Thyroid gland (tissue), 4 donors: ENCODE data around the gene ACAP2. TPM values are rescaled to one million over a fixed set of nuclear protein-coding genes. Genes with fewer than 3 reads are reported as not detected.

Source experiments
- DNase-seq, 2 donors: peaks; one replicate each; pipeline ENCODE4 v3.0.0-alpha.2; 2019
- H3K27ac ChIP-seq, 3 donors: fragments of 200-600 bp; sonication (generic); 1 replicate in 2 of 3; 2 replicates in 1 of 3; pipeline ENCODE4 v1.5.1; 2016 to 2019; ENCODE audit warnings: mild to moderate bottlenecking in 1 of 3, moderate library complexity in 1 of 3
- H3K27me3 ChIP-seq: fragments of 200-600 bp; sonication (generic); one replicate; pipeline ENCODE4 v1.5.1; 2019
- H3K36me3 ChIP-seq, 2 donors: fragments of 200-600 bp; sonication (generic); one replicate each; pipeline ENCODE4 v1.5.1; 2016 to 2019
- H3K4me1 ChIP-seq, 2 donors: fragments of 200-600 bp; sonication (generic); one replicate each; pipeline ENCODE4 v1.5.1; 2017 to 2019
- H3K4me3 ChIP-seq, 3 donors: fragments of 200-600 bp; sonication (generic); replicated peaks in 1 of 3; 1 replicate in 2 of 3; 2 replicates in 1 of 3; pipeline ENCODE4 v1.5.1; 2016; ENCODE audit warnings: mild to moderate bottlenecking in 1 of 3
- H3K9me3 ChIP-seq: fragments of 200-600 bp; sonication (generic); one replicate; pipeline ENCODE4 v1.5.1; 2017
- CTCF ChIP-seq, 6 experiments: fragments of 200-600 bp in 3 of 6; fragments of 450-650 bp in 3 of 6; sonication (generic) in 3 of 6; IDR thresholded peaks; one replicate each; pipeline ENCODE4 v1.5.1; 2016 to 2019; ENCODE audit warnings: antibody characterized with exemption in 6 of 6, mild to moderate bottlenecking in 2 of 6, inconsistent platforms in 1 of 6, moderate library complexity in 1 of 6
- POLR2A ChIP-seq, 2 donors: fragments of 450-650 bp; IDR thresholded peaks; one replicate each; pipeline ENCODE4 v1.6.1; 2017; ENCODE audit warnings: antibody characterized with exemption in 2 of 2, mild to moderate bottlenecking in 2 of 2, moderate library complexity in 1 of 2
- WGBS, 2 donors: methylation state at CpG; one replicate each; pipeline ENCODE4 v1.1.5; 2017; 5-methylcytosine and 5-hydroxymethylcytosine counted together
- intact Hi-C: fragments of 100-400 bp; cut with DNase I; formaldehyde crosslinking; loops from one replicate; pipeline ENCODE4 v1.15.1; 2023
- total RNA-seq, 4 donors: library from RNA; depleted of rRNA; stranded (reverse); fragments of >200 nt; gene quantifications; one replicate each; pipeline ENCODE4 v1.2.3, GENCODE V29; 2016

Gene ACAP2
- total RNA-seq, 4 donors from 2014 or later: 61.7 to 685 (median 71.3) TPM

- peaks cover 0 to 9% of the 10 kb centered on the region in 2 donors for H3K4me1 ChIP-seq
- peak in 1 of 2 donors; percentile 5 for DNase-seq
- intact Hi-C loops: no loop called here
- no peaks in the 10 kb centered on the region for H3K36me3 ChIP-seq
- no peak for TF ChIP-seq POLR2A (IDR thresholded peaks at IDR 0.05)
- TF ChIP-seq CTCF (IDR thresholded peaks at IDR 0.05): no peak
- H3K4me3 ChIP-seq: no peak overlapping the region
- H3K27ac ChIP-seq: no peak overlapping the region
- no peaks in the 10 kb centered on the region for H3K9me3 ChIP-seq
- no peaks in the 10 kb centered on the region for H3K27me3 ChIP-seq
- 36 to 46% methylated on average over 2 of the region's 2 CpGs for WGBS, 2 donors
Observed at GRCh38 chr3:195385526-195385925, 57.3 kb downstream of the ACAP2 start.

DNA sequence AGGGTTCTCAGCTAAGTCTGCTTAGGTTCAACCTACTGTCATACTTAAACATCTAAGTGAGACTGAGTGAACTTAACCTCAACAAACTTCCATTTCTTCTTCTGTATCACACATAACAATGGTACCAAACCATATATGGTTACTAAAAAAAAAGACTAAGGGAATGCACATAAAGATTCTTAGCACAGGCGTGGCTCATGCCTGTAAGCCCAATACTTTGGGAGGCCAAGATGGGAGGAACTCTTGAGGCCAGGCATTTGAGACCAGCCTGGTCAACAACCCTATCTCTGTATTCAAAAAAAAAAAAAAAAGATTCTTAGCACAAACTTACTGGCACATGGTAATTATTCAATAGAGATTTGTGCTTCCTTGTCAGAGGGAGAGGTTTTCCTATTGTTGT is 57.9 kb downstream of the ACAP2 start:
- DNase-seq: no peak
- H3K9me3 ChIP-seq: no peaks in the 10 kb centered on the region
- WGBS, 2 donors: 97 to 100% methylated on average over 1 of the region's 1 CpG
- H3K4me3 ChIP-seq: no peak overlapping the region
- H3K27ac ChIP-seq: no peak overlapping the region
- intact Hi-C loops: no loop called here
- peaks cover 0 to 9% of the 10 kb centered on the region in 2 donors for H3K4me1 ChIP-seq
- no peaks in the 10 kb centered on the region for H3K36me3 ChIP-seq
- no peaks in the 10 kb centered on the region for H3K27me3 ChIP-seq
- TF ChIP-seq POLR2A (IDR thresholded peaks at IDR 0.05) (no peak), CTCF (IDR thresholded peaks at IDR 0.05) (no peak)

DNA sequence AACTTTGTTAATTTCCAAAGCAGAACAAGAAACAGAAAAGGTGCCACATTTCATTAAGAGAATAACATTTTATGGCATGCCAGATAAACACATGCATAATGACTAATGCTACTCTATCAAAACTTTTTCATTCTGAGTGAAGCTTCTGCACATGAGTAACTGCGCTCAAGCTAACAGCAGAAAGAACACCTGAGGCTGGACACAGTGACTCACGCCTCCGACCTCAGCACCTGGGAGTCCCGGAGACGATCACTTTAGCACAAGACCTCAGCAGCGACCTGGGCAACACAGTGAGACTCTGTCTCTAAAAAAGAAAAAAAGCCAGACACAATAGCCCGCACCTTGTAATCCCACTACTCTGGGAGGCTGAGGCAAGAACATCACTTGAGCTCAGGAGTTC is 70.6 kb downstream of the ACAP2 start:
- intact Hi-C loops: no loop called here
- no peaks in the 10 kb centered on the region for H3K36me3 ChIP-seq
- no peaks in the 10 kb centered on the region for H3K4me1 ChIP-seq
- no peak overlapping the region for H3K4me3 ChIP-seq
- H3K27me3 ChIP-seq: no peaks in the 10 kb centered on the region
- no peak overlapping the region for H3K27ac ChIP-seq
- H3K9me3 ChIP-seq: no peaks in the 10 kb centered on the region
- WGBS, 2 donors: 91 to 94% methylated on average over 7 of the region's 7 CpGs
- no peak for DNase-seq
- TF ChIP-seq POLR2A (IDR thresholded peaks at IDR 0.05) (no peak), CTCF (IDR thresholded peaks at IDR 0.05) (no peak)

DNA sequence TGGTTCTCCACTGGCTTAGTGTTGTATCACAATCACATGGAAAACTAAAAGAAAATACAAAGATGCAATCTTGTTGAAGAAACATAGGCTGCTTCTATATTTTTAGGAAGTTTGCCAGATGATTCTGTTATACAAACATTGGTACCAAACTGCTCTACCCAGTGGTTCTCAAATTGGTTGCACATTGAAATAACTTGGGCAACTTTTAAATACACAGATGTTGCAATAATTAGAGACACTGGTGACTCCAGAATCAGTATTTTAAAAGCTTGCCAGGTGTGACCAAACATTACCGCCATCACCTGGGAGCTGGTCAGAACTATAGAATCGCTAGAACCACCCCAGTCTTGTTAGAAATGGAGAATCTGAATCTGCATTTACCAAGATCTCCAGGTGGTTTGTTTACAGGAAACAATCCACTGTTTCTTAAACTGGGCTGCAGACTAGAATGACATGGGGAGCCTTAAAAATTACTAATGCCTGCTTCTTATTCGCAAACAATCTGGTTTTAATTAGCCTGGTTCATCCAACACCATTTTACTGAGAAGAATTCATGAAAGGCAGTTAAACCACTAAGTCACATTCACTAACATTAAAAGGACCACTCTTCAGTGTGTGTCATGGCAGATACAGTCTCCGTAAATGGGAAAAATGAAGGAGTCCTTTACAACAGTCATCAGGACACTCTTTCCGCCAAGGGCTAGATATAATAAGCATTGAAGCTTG is 76.5 kb downstream of the ACAP2 start:
- 94 to 96% methylated on average over 5 of the region's 5 CpGs for WGBS, 2 donors
- H3K4me3 ChIP-seq: no peak overlapping the region
- intact Hi-C loops: no loop called here

More for the DNA sequence above, 76.5 kb downstream of the ACAP2 start:
- Histone ChIP-seq H3K4me1 (no peaks in the 10 kb centered on the region), H3K9me3 (no peaks in the 10 kb centered on the region), H3K27ac (no peak overlapping the region), H3K27me3 (no peaks in the 10 kb centered on the region), H3K36me3 (no peaks in the 10 kb centered on the region)
- TF ChIP-seq CTCF (IDR thresholded peaks at IDR 0.05) (no peak), POLR2A (IDR thresholded peaks at IDR 0.05) (no peak)
- DNase-seq: no peak
